CD4-positive, alpha-beta T cell treated with Interferon alpha-2 for 1 hour (primary cell): ENCODE results near the gene CTBP2.

Experiments
- DNase-seq, 2 donors: peaks; one replicate each; pipeline ENCODE4 v3.0.0-alpha.2; 2020 to 2022

Gene CTBP2

GRCh38 chr10:125159932-125160855 is at the start of gene CTBP2:
TSS of gene CTBP2 (minus strand) at chr10:125160563.
- DNase-seq: no peak

DNA sequence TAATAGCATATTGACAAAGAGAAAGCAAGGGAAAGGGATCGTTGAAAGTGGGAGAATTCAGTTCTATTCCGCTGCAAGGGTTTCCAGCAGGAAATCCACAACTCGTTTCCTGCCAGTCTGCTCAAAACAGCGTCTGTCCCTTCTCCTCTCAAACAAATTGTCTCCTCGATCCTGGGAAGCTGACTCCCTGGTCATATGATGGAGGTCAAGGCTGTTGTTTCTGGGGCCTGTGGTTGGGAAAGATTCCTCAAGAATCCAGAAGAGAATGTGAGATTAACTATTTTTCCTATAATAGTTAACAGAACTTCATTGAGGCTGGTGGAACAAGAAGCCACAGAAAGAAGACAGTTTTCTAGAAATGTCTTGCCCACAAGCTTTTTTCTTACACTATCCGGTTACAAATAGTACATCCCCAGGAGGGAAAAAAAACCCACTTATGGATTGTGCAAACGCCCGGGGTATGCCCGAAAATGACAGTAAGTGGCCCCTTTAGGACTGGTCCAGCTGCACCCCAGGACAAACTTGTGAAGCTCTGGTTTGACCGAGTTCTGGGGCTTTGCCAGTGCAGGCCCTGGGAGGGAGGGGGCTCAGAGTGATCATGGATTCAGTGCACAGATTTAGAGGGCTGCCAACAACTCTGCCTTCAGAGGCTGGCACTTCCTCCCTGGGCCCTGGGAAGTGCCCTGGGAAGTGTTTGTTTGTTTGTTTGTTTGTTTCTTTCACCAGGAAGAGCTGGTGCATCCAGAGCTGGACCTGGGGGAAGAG is 49.4 kb upstream of the CTBP2 start:
- no peak for DNase-seq

GRCh38 chr10:125208854-125209565 is 48.6 kb upstream of the CTBP2 start:
- no peak for DNase-seq

DNA sequence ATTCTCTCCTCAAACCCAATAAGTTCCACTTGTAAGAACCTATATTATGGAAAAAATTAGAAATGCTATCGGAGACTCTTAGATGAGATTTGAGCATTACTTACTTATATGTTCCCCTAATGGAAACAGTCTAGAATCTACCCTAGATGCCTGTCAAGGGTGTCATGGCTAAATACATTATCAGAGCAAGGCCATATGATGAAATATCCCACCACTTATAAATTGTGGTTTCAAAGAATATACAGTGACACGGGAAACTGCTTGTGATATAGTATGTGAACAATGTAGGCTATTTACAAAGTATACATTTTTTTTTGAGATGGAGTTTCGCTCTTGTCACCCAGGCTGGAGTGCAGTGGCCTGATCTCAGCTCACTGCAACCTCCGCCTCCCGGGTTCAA is 46.3 kb upstream of the CTBP2 start:
- no peak for DNase-seq

DNA sequence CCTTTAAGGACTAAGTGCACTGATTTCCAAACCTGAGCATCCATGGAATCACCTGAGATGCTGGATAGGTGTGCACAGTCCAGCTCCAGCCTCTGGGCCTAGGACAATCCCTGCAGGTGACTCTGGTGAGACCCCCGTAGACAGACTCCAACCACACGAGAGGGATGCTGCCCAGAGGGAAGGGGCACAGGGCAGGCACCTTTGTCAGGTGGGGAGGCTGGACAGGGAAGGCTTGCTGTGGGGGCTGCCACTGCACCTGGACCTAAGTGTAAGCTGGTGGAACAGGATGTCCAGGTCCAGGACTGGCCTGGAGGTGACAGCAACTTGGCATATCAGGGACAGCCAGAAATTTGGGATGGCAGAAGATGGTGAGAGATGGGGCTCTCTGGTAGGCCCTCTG is 45.1 kb upstream of the CTBP2 start:
- no peak for DNase-seq

GRCh38 chr10:125204400-125204799 is 44.0 kb upstream of the CTBP2 start:
- DNase-seq: no peak

- no peak for DNase-seq
Observed at GRCh38 chr10:125203186-125203800, 42.9 kb upstream of the CTBP2 start.

- no peak for DNase-seq
Observed at GRCh38 chr10:125201791-125202622, 41.6 kb upstream of the CTBP2 start.

DNA sequence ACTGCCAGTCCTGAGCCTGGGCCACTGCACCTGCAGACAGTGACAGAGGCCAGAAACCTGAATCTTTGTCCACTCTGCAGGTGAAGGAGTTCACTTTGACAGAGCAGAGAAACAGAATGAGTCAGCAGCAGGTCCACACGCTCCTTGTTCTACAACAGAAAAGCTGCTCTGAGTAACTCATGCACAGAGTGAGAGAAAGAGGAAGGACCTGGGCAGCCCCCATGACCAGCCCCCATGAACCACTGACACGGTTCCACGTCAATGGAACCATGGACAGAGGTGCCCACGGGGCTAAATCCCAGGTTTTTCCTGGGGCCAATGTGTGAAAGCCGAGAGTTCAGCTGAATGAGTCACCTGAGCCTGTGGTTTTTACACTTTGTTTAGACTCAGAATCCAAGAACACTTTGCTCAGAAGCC is 40.8 kb upstream of the CTBP2 start:
- DNase-seq: no peak

- DNase-seq: no peak
Observed at GRCh38 chr10:125200396-125200795, 40.0 kb upstream of the CTBP2 start.

- no peak for DNase-seq
Observed at GRCh38 chr10:125199270-125199669, 38.9 kb upstream of the CTBP2 start.

GRCh38 chr10:125194814-125195213 is 34.5 kb upstream of the CTBP2 start:
- no peak for DNase-seq

DNA sequence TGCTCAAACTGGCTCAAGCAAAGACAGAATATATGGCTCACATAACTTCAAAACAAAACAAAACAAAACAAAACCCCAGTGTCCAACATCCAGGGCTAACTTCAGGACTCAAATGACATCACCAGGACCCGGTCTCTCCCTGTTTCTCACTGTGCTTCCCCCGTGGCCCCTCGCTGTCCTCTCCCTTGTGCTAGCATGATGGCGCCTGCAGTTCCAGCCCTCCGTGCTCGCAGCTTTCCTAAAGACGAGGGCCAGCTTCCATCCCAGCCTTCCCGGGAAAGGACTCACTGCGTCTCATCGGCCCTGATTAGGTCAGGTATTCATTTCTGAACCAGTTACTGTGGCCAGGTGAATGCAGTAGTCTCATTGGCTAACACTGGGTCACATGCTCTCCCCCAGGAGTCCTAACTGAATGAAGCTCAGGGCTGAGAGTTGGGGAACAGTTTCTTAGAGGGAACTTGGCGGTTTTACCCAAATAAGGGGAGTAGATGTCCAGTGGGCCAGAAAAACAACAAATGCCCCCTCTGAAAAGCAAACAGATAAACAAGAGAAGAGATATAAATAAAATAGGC is 33.0 kb upstream of the CTBP2 start:
- DNase-seq: no peak

- no peak for DNase-seq
Observed at GRCh38 chr10:125192620-125193019, 32.3 kb upstream of the CTBP2 start.

DNA sequence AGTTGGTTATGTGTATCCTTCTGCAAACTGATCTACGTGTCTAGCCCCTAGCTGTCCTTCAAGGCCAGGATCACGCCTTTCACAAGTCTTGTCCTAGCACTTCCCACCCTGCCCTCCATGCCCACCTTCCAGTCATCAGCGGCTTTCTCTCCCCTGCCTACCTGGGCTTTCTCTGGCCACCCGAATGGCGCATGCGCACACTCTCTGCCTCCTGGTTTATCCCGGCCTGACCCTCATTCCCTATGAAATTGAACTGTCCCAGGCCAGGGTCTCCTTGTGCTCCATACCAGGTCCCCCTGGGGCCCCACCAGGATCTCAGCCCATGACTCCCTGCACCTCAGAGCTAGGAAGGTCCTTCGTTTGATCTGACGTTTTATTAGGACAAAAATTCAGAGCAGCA is 31.6 kb upstream of the CTBP2 start:
- no peak for DNase-seq

DNA sequence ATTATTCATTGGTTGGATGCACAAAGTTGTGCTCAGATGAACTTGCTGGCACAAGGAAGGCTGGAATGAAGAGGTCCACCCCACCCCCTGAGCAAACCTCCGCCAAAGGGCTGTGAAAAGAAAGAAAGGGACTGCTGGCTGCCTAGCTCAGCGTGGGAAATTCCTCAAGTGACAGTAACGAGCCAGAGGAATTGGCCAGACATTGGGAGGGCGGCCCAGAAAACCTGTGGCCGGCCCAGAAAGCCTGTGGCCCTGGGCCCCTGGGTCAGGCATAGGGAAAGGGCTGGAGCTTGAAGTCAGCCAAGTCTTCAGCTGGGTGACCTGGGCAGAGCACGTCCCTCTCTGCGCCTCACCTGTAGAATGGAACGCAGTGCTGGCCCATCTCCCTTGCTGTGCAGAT is 30.6 kb upstream of the CTBP2 start:
- DNase-seq: no peak

DNA sequence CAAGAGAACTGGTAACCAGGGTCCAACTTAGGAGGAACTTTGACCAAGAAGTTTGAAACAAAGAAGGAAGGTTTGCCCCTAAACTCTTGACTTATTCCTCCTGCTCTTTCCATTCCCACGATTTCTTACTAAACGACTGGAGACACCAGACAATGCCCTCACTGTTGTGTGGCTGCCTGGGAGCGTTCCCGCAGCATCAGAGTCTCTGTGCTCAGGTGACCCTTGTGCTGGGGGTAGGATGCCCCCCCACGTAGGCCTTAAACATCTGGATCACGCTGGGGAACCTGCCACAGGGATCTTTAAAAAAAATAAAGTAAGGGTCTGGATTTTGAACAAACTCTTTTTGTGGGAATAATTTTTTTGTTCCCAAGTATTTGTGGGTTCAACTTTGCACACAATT is 30.1 kb upstream of the CTBP2 start:
- no peak for DNase-seq

GRCh38 chr10:125189162-125189561 is 28.8 kb upstream of the CTBP2 start:
- no peak for DNase-seq

DNA sequence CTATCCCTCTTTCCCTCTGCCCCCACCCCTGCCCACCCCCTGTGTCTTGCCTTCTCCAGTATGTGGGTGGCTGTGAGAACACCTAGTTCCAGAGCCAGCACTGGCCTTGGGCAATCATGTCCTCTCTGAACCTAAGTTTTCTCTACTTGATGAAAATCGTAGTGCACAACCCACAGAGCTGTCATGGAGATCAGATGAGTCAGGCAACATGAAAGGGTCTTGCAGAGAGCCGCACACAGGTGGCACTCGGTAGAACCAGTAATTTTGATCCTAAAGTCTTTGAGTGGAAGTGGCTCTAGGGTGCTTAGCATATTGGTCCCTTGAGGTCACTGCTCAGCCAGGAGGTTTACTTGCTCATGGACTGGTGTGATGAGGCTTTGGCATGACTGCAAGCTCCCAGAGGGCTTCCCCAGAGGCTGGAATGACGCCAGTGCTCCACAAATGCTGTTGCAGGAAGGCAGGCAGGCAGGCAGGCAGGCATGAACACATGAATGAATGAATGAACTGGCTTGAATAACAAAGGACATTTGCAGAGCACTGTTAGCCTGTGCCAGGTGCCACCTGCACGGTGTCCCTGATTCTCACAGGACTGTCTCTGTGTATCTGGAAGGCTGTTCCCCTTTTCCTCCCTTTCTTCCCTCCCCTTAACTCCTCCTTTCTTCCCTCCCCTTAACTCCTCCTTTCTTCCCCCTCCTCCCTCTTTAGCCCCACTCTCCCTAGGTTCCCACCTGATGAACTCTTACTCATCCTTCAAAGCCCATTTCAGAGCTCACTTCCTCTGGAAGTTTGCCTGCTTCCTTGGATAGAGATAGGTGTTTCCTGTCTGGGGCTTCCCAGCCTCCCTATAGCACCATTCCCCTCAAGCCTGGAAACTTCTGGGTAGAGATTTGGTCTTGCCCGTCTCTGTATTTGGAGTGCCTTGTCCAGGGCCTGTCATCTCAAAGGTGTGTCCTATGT is 27.2 kb upstream of the CTBP2 start:
- no peak for DNase-seq

DNA sequence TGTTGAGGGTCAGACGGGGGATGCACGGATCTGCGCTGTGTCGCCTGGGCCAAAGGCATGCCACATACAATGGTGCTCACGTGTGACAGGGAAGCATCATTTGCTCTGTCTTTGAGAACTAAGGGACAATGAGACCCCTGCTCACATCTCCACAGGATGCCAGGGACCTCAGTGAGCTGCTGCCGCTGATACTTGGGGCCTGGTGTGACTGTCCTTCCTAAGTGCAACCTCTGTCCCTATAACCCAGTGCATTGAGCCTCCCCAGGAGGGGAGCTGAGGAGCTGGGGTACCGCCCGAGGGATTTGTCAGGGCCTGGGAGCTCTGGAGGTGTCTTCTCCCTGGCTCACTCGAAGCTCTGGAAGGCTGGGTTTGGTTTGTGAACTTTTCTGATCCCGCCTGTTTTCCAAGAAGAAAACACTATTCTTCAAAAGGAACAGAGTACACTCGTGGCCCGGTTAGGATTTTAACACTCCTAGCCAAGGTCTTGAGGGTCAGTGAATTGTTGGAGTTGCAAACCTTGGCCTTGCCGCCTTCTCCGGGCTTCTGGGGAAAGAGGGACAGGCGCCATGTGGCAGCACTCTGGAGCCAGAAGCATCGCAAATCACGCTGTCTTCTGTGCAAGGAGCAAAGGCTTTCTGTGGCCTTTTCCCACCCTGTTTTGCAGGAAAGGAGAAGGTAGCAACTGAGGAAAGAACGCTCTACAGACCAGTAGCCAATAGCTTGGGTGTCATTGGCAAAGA is 26.2 kb upstream of the CTBP2 start:
- no peak for DNase-seq
